ENCODE results near the gene LRRC17.

DNA sequence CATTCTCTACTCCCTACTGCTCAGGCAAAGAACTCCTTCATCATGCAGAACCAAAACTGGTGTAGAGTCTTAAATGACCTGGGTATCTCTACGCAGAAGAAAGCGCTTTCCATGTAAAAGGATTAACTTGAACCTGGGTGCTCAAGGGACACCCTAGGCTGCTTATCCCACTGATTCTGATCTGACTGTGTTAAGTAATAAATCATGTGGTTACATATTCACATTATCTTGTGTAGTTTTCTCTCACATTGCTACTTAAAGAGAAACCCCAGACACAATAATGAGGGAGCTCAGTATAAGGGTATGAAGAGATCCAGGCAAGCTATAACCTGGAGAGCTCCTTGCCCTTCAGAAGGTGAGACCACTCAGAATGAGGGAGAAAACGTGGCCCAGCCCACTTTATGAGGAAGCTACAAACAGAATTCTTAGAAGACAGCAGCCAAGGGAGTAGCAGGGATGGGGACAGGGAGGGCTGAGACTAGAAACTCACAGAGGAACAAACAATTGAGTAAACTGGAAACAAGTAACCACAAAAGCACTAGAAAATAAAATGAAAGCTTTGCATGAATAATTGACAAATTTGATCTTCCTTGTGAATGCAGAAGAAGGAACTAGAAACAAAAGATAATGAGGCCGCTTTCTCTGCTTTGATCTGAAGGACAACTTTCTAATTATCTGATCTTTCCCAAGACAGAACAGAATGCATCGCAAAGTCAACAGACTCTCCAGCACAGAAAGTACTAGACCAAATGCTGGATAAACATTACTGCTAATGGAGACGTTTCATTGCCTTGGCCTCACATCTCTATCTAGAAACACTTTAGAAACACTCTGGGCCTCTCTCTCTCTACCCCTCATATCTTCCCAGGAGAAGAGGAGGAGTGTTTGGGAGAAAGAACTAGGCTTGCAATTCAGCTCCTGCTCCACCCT is 76.1 kb downstream of the LRRC17 start:
- TF ChIP-seq, protein P1, sequence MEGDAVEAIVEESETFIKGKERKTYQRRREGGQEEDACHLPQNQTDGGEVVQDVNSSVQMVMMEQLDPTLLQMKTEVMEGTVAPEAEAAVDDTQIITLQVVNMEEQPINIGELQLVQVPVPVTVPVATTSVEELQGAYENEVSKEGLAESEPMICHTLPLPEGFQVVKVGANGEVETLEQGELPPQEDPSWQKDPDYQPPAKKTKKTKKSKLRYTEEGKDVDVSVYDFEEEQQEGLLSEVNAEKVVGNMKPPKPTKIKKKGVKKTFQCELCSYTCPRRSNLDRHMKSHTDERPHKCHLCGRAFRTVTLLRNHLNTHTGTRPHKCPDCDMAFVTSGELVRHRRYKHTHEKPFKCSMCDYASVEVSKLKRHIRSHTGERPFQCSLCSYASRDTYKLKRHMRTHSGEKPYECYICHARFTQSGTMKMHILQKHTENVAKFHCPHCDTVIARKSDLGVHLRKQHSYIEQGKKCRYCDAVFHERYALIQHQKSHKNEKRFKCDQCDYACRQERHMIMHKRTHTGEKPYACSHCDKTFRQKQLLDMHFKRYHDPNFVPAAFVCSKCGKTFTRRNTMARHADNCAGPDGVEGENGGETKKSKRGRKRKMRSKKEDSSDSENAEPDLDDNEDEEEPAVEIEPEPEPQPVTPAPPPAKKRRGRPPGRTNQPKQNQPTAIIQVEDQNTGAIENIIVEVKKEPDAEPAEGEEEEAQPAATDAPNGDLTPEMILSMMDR (IDR thresholded peaks at IDR 0.05; ENCODE audit: borderline replicate concordance, extremely low read depth, low read length, poor library complexity, severe bottlenecking): no peak
- TF ChIP-seq EZH2 (IDR thresholded peaks at IDR 0.05; ENCODE audit: borderline replicate concordance, low read depth, low read length, severe bottlenecking): no peak
